Measurements from ENCODE around the gene IDH3A.

The IDH3A gene

DNA sequence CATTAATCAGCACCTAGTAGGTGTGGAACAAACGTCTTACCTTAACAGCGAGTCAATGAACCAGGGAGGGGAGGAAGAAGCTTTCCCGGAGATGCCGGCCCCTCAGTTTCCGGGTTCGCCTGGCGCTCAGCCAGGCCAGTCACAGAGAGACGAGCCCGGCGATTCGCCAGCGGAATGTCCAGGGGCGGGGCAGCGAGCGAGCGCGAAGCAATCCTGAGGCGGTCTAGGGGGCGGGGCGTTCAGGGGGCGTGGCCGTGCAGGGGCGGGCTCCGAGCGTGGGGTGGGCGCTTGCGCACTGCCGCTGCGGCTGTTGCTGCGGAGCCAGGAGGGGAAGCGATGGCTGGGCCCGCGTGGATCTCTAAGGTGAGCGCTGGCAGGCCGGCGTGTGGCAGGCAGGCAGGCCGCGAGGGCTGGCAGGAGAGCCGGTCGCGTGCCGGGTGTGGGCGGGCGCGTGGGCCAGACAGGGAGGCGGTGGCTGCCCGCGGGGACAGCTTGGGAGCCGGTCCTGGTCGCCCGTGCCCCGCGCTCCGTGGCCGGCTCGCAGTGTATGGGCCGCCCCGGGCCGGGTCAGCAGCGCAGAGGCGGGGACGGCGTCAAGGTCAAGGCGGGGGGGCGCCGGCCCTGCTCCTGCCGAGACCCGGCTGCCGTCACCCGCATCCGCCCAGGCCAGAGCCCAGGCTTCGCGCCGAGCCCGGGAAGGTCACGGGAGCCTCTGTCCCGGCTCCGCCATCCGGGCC is at the start of gene IDH3A:
Gene IDH3A (plus strand): TSS at position 295 of the 737 bp plus-strand sequence. CDS start 42 bp downstream, at position 337.
- DNase-seq (ENCODE audit: low read depth): peak; percentile 100

DNA sequence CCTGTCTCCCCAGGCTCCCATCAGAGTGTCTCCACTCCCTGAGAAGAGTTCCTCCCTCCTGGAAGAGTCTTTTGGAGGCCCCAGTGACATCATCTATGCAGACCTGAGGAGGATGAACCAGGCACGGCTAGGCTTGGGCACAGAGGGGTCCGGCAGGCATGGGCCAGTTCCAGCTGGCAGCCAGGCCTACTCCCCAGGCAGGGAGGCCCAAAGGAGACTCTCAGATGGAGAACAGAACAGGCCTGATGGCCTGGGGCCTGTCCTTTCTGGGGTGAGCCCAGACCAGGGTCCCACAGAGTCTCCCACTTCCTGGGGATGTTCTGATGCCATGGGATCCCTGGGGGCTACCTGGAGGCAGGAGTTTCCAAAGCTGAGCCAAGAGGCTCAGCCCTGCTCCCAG is 48.3 kb upstream of the IDH3A start:
- no peak for DNase-seq (ENCODE audit: low read depth)

DNA sequence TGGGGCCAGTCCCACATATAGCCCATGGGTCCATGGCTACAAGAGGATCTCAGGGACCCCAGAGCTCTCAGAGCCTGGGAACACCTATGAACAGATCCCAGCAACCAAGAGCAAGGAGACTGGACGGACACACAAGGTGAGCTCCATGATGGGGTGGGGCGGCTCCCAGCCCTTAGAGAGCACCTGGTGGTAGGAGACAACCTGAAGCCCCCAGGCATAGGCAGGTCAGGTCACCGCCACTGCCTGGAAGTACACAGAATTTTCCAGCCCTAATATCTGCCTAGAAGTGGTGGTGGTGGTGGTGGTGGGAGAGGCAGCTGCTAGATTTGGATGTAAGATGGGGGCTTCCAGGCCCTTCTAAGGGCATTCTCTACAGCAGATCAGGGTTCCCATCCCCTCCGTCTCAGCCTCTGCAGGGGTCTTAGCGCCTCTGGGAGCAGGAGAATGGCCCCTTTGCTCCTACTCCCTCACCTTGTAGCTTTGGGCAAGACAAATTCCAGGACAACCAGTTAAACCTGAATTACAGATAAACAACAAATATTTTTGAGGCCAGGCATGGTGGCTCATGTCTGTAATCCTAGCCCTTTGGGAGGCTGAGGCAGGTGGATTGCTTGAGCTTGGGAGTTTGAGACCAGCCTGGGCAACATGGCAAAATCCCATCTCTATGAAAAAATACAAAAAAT is 47.6 kb upstream of the IDH3A start:
- no peak for DNase-seq (ENCODE audit: low read depth)

- no peak for DNase-seq (ENCODE audit: low read depth)
Measured at GRCh38 chr15:78102211-78102610, 47.0 kb upstream of the IDH3A start.

- no peak for DNase-seq (ENCODE audit: low read depth)
Measured at GRCh38 chr15:78102741-78103140, 46.4 kb upstream of the IDH3A start.

DNA sequence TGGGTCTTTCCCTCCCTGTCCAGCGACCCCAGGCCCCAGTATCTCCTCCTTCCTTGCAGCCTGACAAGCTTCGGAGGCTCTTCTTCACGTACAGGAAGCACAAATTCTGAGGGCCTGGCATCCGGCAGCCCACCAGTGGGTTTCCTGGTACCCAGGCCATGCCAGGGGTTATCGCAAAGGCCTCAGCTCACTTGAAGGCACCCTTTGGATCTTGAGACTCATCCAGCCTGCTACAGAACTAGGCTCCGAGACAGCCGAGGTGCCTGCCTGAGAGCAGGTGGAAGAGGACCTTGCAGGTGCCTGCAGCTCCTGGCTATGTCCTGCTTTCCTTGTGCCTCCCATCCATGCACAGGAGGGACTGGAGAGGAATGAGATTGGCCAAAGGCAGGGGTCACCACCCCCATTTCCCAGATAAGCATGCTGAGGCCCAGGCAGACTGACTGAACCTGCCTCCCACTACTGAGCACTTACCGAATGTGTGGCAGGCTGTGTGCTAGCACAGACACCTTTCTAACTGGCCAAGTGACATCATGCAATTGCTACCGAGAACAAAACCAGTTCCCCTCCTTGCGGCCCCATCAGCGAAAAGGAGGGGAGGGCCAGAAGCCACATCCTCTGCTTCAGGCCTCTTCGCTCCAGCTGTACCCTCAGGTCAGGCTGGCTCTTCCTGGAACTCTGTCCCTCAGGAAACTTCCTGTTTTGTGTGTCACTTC is 45.6 kb upstream of the IDH3A start:
- peak; percentile 15 for DNase-seq (ENCODE audit: low read depth)

DNA sequence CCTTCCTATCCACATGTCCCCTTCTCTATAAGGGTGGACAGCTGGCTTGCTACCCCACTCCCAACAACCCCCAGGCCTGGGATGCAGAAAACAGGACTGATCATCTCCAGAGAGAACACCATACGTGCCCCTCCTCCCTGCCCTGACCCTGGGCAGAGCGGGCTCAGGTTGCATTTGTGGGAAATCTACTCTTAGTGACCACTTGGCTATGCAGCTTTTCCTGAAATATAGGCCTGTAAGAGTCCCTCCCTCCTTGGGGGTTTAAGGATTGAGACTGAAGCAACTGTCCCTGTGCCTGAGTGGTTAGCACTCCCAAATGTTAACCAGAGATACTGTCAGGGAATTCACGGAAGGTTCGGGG is 45.1 kb upstream of the IDH3A start:
- DNase-seq (ENCODE audit: low read depth): no peak

DNA sequence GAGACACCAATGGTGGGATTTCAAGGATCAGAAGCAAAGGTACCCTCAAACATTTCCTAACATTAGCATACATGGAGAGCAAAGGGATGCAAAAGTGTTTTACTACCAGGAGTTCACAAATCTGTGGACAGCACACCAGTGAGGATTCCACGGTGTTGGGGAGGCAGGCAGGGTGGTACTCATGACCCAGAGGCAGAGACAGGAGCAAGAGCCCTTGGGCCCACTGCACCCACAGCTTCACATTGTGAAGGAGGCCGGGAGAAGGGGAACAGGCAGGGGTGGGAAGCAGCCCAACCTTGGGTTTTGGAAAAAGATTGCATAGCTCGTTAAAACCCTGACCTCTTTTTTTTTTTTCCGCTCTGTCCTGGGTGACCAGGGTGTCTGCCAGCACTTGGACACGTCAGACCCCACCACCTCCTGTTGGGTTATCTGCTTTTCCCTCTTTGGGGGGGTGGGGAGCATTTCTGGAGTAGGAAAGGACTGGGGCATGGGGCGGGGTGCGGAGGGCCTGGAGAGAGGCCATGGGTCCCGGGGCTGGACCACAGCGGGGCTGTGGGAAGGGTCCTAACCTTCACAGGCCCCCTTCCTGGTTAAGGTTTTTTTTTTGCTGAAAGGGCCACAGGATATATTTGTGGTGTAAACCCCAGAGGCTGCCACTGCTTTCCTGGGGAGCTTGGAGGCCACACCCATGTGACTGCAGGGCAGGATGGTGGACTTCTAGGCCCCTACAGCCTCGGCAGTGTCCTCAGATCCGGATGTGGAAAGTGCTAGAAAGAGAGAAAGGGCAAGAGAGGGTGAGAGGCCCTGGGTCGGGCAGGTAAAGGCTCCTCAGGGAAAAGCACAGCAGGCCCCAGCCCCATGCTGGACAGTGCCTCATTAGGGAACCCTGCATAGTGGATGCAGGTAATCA is 44.3 kb upstream of the IDH3A start:
- DNase-seq (ENCODE audit: low read depth): no peak

GRCh38 chr15:78105476-78106241 is 43.5 kb upstream of the IDH3A start:
- no peak for DNase-seq (ENCODE audit: low read depth)

DNA sequence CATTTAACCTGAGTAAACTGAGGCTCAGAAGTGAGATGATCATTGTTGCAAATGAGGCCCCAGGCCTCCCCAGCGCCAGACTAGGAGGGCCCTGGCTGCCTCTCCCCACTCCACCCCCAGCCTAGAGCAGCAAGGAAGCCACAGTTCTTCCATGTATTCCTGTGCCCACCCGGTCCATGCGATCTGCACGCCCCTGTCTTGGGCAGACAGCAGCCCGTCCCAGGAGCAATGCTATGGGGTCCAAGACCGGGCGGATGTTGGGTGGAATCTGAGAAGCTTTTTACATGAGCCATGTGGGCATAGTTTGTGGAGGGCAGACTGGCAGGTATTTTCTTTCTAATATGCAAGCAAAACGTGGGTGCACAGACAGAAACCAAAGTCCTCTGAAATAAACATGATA is 41.7 kb upstream of the IDH3A start:
- DNase-seq (ENCODE audit: low read depth): no peak

DNA sequence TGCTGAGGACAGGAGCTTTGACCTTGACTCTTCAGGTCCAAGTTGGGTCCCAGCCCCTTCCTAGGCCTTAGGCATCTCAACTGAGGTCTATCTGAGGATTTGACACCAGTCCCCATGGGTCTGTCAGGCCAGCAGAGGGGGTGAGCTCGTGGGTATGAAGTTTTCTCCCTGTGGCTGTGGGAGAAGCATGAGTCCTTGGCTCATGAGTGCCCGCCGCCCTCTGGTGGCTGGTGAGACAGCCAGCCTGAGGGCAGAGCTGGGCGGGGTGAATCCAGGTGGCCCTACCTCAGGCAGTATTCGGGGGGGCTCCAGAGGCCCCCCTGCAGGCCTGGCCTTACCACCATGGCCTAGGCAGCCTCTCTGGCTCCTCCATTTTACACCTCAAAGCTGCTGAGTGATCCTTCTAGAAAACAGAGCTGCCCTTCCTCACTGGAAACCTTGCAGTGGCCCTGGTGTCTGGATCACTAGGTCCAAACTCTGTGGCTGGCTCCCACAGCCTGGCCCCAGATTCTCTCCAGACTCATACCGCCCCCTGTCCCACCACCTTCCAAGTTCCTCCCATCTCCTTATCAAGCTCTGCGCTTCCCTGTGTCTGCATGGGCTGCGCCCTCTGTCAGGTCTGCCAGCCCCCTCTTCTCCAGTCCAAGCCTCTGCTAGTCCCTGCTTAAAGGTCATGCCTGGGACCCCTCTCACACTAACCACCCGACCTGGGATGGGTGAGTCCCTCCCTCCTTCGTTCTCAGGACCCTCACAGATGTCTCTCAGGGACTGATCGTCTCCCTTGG is 40.7 kb upstream of the IDH3A start:
- DNase-seq (ENCODE audit: low read depth): peak; percentile 68

DNA sequence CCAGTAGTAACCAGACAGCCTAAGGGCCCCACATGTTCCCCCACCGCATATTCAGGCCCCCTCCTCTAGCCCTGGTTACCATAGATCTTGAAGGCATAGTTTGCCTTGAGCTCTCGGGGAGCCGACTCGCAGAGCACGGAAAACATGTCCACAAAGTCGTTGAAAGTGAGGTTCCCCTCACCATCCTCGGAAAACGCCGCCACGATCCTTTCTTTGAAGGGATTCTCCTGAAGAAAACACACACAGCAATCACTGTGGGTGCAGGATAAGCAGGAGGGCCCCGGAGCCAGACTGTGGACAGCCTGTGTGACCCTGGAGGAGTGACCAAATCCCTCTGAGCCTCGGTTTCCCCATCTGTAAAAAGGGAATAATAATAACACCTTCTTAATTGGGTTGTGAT is 40.0 kb upstream of the IDH3A start:
- no peak for DNase-seq (ENCODE audit: low read depth)

- no peak for DNase-seq (ENCODE audit: low read depth)
Measured at GRCh38 chr15:78110096-78110495, 39.1 kb upstream of the IDH3A start.

GRCh38 chr15:78110916-78111475 is 38.2 kb upstream of the IDH3A start:
- DNase-seq (ENCODE audit: low read depth): no peak

DNA sequence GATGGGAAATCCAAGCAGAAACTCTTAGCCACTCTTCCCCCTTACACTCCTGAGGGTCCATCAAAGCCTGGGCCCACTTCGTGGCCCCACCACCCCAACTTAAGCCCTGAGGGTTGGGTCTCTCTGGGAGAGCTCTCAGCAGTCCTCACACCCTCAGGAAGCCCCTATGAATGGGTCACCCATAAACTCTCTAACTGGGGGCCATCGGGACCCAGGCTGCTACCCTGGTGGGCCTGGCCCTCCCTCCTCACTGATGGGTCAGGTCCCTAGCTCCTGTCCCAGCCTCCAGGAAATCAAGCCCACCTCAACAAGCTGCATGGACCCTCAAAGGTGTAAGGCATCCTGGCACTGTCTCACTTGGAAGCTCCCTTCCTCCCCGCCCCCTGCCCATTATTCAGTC is 37.4 kb upstream of the IDH3A start:
- no peak for DNase-seq (ENCODE audit: low read depth)

- DNase-seq (ENCODE audit: low read depth): no peak
Measured at GRCh38 chr15:78112551-78112950, 36.6 kb upstream of the IDH3A start.

GRCh38 chr15:78120523-78120922 is 28.6 kb upstream of the IDH3A start:
- no peak for DNase-seq (ENCODE audit: low read depth)

GRCh38 chr15:78125267-78125666 is 23.9 kb upstream of the IDH3A start:
- DNase-seq (ENCODE audit: low read depth): no peak

DNA sequence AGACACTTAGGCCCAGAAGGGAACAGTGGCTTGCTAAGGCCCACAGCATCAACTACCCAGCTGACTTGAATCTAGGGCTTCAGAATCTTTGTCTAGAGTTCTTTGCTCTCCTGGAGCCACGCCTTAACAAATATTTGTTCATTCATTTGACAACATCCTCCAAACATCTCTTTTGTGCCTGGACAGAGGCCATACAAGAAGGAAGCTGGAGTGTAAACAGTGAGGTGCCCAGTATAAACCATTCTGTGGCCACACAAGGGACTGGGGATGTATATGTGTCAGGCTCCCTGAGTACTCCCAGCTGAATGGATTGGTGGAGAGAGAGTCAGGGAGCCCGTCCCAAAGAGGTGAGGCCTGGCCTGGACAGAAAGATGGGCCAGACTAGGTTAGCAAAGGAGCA is 21.3 kb upstream of the IDH3A start:
- DNase-seq (ENCODE audit: low read depth): no peak

GRCh38 chr15:78129077-78129750 is 19.9 kb upstream of the IDH3A start:
- DNase-seq (ENCODE audit: low read depth): no peak

Data from stimulated activated CD8-positive, alpha-beta memory T cell treated with anti-CD3 and anti-CD28 coated beads, Interleukin-12 subunit alpha, Interleukin-12 subunit beta, amount 100 ng/mL, for 4 hours (primary cell).